Measurements from ENCODE around the gene CUEDC1.

The CUEDC1 gene

GRCh38 chr17:57915544-57915943 is 39.7 kb downstream of the CUEDC1 start:
- Histone ChIP-seq H3K27me3 (replicated peaks) (no peaks in the 10 kb centered on the region), H3K4me3 (ENCODE audit: low read depth, low read length) (no peak overlapping the region), H3K27ac (no peak overlapping the region), H3K36me3 (replicated peaks) (no peaks in the 10 kb centered on the region)
- TF ChIP-seq, protein P1, sequence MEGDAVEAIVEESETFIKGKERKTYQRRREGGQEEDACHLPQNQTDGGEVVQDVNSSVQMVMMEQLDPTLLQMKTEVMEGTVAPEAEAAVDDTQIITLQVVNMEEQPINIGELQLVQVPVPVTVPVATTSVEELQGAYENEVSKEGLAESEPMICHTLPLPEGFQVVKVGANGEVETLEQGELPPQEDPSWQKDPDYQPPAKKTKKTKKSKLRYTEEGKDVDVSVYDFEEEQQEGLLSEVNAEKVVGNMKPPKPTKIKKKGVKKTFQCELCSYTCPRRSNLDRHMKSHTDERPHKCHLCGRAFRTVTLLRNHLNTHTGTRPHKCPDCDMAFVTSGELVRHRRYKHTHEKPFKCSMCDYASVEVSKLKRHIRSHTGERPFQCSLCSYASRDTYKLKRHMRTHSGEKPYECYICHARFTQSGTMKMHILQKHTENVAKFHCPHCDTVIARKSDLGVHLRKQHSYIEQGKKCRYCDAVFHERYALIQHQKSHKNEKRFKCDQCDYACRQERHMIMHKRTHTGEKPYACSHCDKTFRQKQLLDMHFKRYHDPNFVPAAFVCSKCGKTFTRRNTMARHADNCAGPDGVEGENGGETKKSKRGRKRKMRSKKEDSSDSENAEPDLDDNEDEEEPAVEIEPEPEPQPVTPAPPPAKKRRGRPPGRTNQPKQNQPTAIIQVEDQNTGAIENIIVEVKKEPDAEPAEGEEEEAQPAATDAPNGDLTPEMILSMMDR (IDR thresholded peaks at IDR 0.05; ENCODE audit: low read depth, low read length, missing control alignments) = no peak
- in situ Hi-C loops (cut with HindIII; ENCODE audit: low pct_ligation_motif_present, low sequenced_read_pairs) = no loop called here
- no peak for DNase-seq

DNA sequence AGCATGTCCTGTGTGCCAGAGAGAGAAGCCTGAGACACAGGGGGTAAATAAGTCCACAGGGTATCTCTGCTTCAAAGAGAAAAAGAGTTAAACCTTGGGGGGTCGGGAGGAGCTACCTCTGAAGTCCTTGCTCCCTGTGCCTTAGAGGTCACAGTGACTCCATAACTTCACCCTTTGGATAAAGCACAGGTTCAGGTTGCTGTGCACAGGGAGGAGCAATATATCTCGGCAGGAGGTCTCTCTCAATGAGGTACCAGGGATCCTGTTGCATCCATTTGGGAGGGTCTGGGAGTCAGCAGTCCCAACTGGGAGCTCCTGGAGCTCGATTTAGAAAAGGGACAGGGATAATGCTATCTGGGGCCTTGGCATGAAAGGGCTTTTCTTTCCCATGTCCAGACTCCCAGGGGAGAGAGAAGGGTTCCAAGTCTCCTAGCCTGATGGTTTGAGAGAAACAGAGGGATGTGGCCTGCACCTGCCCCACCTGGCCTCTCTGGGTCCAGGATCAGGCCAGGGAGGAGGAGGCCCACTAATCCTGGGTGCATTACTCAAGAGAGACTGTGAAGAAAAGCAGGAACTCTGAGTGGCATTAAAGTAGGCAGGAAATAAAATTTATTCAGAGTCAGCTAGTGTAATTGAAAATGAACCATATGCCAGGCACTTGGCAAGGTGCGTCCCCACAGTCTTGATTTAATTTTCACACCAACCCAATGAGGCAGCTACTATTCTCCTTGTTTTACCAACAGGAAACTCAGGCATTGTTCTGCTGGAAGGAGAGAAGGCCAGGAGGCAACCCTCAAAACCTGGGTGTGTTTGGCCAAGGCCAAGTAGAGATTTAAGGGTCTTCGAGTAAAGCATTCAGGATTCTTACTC is 40.7 kb downstream of the CUEDC1 start:
- Histone ChIP-seq H3K4me3 (ENCODE audit: low read depth, low read length) (no peak overlapping the region), H3K27me3 (replicated peaks) (no peaks in the 10 kb centered on the region), H3K27ac (no peak overlapping the region), H3K36me3 (replicated peaks) (no peaks in the 10 kb centered on the region)
- TF ChIP-seq, protein P1 (IDR thresholded peaks at IDR 0.05; ENCODE audit: low read depth, low read length, missing control alignments) = no peak
- no peak for DNase-seq
- in situ Hi-C loops (cut with HindIII; ENCODE audit: low pct_ligation_motif_present, low sequenced_read_pairs) = no loop called here

DNA sequence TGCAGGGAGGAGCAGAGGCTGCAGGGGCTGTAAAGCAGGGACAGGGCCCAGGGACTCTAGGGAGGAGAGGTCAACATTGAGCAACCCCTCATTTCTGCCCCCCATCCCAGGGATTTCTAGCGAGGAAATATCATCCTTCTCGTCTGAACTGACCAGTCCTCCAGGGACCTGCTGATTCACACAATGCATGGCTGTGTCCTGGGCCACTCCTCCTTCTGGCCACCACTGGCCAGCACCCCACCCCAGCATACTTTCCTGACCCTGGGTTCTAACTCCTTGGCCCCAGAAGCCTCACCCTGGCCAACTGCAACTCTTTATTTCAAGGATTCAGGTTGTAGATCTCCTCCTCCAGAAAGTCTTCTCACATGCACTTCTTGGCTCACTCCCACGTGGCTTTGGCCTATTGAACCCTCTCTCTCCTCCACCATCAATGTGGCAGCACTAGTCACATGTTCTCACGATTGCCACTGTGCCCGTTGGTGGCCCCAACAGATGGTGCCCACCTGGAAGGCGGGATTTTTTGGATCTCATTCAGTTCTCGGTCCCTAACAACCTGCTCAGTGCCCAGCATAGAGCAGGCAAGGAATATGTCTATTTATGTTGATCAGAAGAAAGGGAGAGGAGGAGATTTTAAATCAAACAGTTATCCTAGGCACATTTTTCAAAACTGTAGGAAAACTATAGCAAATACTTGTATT is 41.5 kb downstream of the CUEDC1 start:
- in situ Hi-C loops (cut with HindIII; ENCODE audit: low pct_ligation_motif_present, low sequenced_read_pairs) = no loop called here
- TF ChIP-seq, protein P1 (IDR thresholded peaks at IDR 0.05; ENCODE audit: low read depth, low read length, missing control alignments) = no peak
- Histone ChIP-seq H3K27me3 (replicated peaks) (no peaks in the 10 kb centered on the region), H3K4me3 (ENCODE audit: low read depth, low read length) (no peak overlapping the region), H3K36me3 (replicated peaks) (no peaks in the 10 kb centered on the region), H3K27ac (no peak overlapping the region)
- DNase-seq = no peak

GRCh38 chr17:57911834-57912673 is 43.2 kb downstream of the CUEDC1 start:
- no peak for DNase-seq
- H3K4me3 ChIP-seq (ENCODE audit: low read depth, low read length) = no peak overlapping the region
- TF ChIP-seq, protein P1 (IDR thresholded peaks at IDR 0.05; ENCODE audit: low read depth, low read length, missing control alignments) = no peak
- in situ Hi-C loops (cut with HindIII; ENCODE audit: low pct_ligation_motif_present, low sequenced_read_pairs) = no loop called here
- H3K27ac ChIP-seq = no peak overlapping the region
- no peaks in the 10 kb centered on the region for H3K36me3 ChIP-seq (replicated peaks)
- no peaks in the 10 kb centered on the region for H3K27me3 ChIP-seq (replicated peaks)

GRCh38 chr17:57910462-57911420 is 44.5 kb downstream of the CUEDC1 start:
- H3K27ac ChIP-seq = no peak overlapping the region
- in situ Hi-C loops (cut with HindIII; ENCODE audit: low pct_ligation_motif_present, low sequenced_read_pairs) = no loop called here
- TF ChIP-seq, protein P1 (IDR thresholded peaks at IDR 0.05; ENCODE audit: low read depth, low read length, missing control alignments) = no peak
- no peaks in the 10 kb centered on the region for H3K36me3 ChIP-seq (replicated peaks)
- no peaks in the 10 kb centered on the region for H3K27me3 ChIP-seq (replicated peaks)
- no peak overlapping the region for H3K4me3 ChIP-seq (ENCODE audit: low read depth, low read length)
- DNase-seq = no peak

Measured in brain microvascular endothelial cell (primary cell).